Measurements from ENCODE around the gene OGFOD1.

DNA sequence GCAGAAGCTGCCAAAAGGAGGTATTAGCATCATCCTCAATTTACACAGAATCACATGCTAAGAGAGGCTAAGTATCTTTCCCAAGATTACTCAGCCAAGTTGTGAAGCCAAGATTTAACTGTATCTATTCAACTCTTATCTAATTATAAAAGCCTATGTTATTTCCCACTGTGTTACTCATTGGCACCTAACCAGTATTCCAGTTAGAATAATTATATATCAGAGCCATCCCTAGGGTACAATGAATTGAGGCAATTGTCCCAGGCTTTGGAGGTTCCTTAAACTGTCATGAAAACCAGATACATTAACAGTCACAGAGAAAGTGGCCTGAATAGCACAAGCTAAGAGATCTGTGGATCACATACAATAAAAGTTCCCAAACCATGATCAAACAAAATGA is 15.1 kb upstream of the OGFOD1 start:
- no peak for TF ChIP-seq EZH2 (IDR thresholded peaks at IDR 0.05; ENCODE audit: low read length)
- TF ChIP-seq CTCF (optimal IDR thresholded peaks at IDR 0.05 in 1 of 3, IDR thresholded peaks at IDR 0.05 in 1 of 3, conservative IDR thresholded peaks at IDR 0.05 in 1 of 3; ENCODE audit: extremely low read depth in 1 of 3, insufficient read depth in 2 of 3, low read length in 3 of 3) = no peak
